Endodermal cell (in vitro differentiated cells): ENCODE data around the gene GAN. TPM values are rescaled to one million over a fixed set of nuclear protein-coding genes. Genes with fewer than 3 reads are reported as not detected.

Experiments used
- DNase-seq: peaks from one replicate; pipeline ENCODE4 v3.0.0-alpha.2; 2017
- H3K27ac ChIP-seq: 2 replicates; pipeline ENCODE4 v1.5.1; 2013; ENCODE audit warnings: mild to moderate bottlenecking, low read depth, low read length, moderate library complexity
- H3K27me3 ChIP-seq: 2 replicates; pipeline ENCODE4 v1.6.1; 2013; ENCODE audit warnings: mild to moderate bottlenecking, low read length, moderate library complexity; ENCODE audit not compliant: insufficient read depth, control insufficient read depth, poor library complexity, severe bottlenecking
- H3K36me3 ChIP-seq: 2 replicates; pipeline ENCODE4 v1.7.0; 2013; ENCODE audit warnings: mild to moderate bottlenecking, low read length, moderate library complexity; ENCODE audit not compliant: control insufficient read depth, insufficient read depth
- H3K4me1 ChIP-seq: one replicate; pipeline ENCODE4 v1.7.0; 2013; ENCODE audit warnings: low read length; ENCODE audit not compliant: control insufficient read depth, insufficient read depth
- H3K4me3 ChIP-seq: 2 replicates; pipeline ENCODE4 v1.5.1; 2013; ENCODE audit warnings: mild to moderate bottlenecking, low read length, moderate library complexity
- H3K9ac ChIP-seq: 2 replicates; pipeline ENCODE4 v1.6.1; 2013; ENCODE audit warnings: mild to moderate bottlenecking, low read length, moderate library complexity; ENCODE audit not compliant: poor library complexity, severe bottlenecking; ENCODE audit errors: extremely low read depth
- H3K9me3 ChIP-seq: 2 replicates; pipeline ENCODE4 v1.6.1; 2013; ENCODE audit warnings: mild to moderate bottlenecking, low read length, moderate library complexity; ENCODE audit not compliant: control insufficient read depth
- H3K27ac Mint-ChIP-seq: 2 replicates; pipeline ENCODE4 v1.8.0; 2020; ENCODE audit warnings: mixed read lengths
- H3K27me3 Mint-ChIP-seq: 2 replicates; pipeline ENCODE4 v1.8.0; 2021; ENCODE audit warnings: mild to moderate bottlenecking, mixed read lengths; ENCODE audit not compliant: insufficient read depth
- H3K36me3 Mint-ChIP-seq: 2 replicates; pipeline ENCODE4 v1.8.0; 2020; ENCODE audit warnings: low read depth, mixed read lengths
- H3K4me1 Mint-ChIP-seq: 2 replicates; pipeline ENCODE4 v1.8.0; 2020; ENCODE audit warnings: mixed read lengths
- H3K4me3 Mint-ChIP-seq: 2 replicates; pipeline ENCODE4 v1.8.0; 2020; ENCODE audit warnings: mild to moderate bottlenecking, moderate library complexity, mixed read lengths
- H3K9me3 Mint-ChIP-seq: 2 replicates; pipeline ENCODE4 v1.8.0; 2020; ENCODE audit warnings: mild to moderate bottlenecking, mixed read lengths
- CTCF ChIP-seq: fragments of 200-600 bp; sonication (generic); conservative IDR thresholded peaks from 2 replicates; pipeline ENCODE4 v1.5.0; 2021; ENCODE audit warnings: antibody characterized with exemption, mild to moderate bottlenecking
- WGBS, 2 experiments: methylation state at CpG; one replicate each; pipeline versions ENCODE4 v1.1.5 to v1.1.7; 2013; ENCODE audit warnings: missing lambda C conversion rate in 2 of 2, mixed read lengths in 1 of 2; ENCODE audit not compliant: insufficient coverage in 1 of 2, insufficient read length in 1 of 2; 5-methylcytosine and 5-hydroxymethylcytosine counted together
- total RNA-seq, 2 donors: library from RNA; stranded (reverse); fragmentation: NEBNext Ultra II Directional in 1 of 2; extraction: Animal tissue kit (Norgen Biotek cat#: 25700) in 1 of 2; gene quantifications; 2 replicates in 1 of 2; 3 replicates in 1 of 2; pipeline ENCODE4 v1.2.1, GENCODE V29; 2021

The GAN gene
- total RNA-seq, 2 donors from 2014 or later, result 23.4 to 28.9 TPM

GRCh38 chr16:81390840-81391239 lies 76.1 kb downstream of the GAN start:
- Histone ChIP-seq H3K36me3 (peaks cover 35% of the 10 kb centered on the region), H3K27ac (no peak overlapping the region), H3K27me3 (no peaks in the 10 kb centered on the region), H3K9me3 (no peaks in the 10 kb centered on the region), H3K9ac (no peak overlapping the region), H3K4me1 (no peaks in the 10 kb centered on the region), H3K4me3 (no peak overlapping the region)
- Mint-ChIP-seq H3K4me1 (no peaks in the 10 kb centered on the region), H3K9me3 (no peaks in the 10 kb centered on the region), H3K4me3 (no peak overlapping the region), H3K27me3 (no peaks in the 10 kb centered on the region), H3K36me3 (peaks cover 42% of the 10 kb centered on the region), H3K27ac (no peak overlapping the region)
- no peak for TF ChIP-seq CTCF
- DNase-seq, result no peak
- WGBS, 2 experiments, result 95 to 96% methylated on average over 8 to 10 of the region's 10 CpGs

GRCh38 chr16:81392011-81392410 lies 77.2 kb downstream of the GAN start:
- H3K4me3 Mint-ChIP-seq, result no peak overlapping the region
- 93% methylated on average over 6 of the region's 6 CpGs for WGBS, 2 experiments

GRCh38 chr16:81394416-81394815 lies 79.7 kb downstream of the GAN start:
- Histone ChIP-seq H3K36me3 (peaks cover 23% of the 10 kb centered on the region), H3K9ac (no peak overlapping the region), H3K4me1 (no peaks in the 10 kb centered on the region), H3K27me3 (no peaks in the 10 kb centered on the region), H3K27ac (no peak overlapping the region), H3K9me3 (no peaks in the 10 kb centered on the region), H3K4me3 (no peak overlapping the region)
- TF ChIP-seq CTCF, result no peak
- peaks cover 27% of the 10 kb centered on the region for H3K36me3 Mint-ChIP-seq
- 90 to 99% methylated on average over 7 of the region's 7 CpGs for WGBS, 2 experiments
- no peaks in the 10 kb centered on the region for H3K4me1 Mint-ChIP-seq
- peaks cover 15% of the 10 kb centered on the region for H3K27me3 Mint-ChIP-seq
- DNase-seq, result no peak
- no peak overlapping the region for H3K4me3 Mint-ChIP-seq
- H3K9me3 Mint-ChIP-seq, result no peaks in the 10 kb centered on the region
- no peak overlapping the region for H3K27ac Mint-ChIP-seq

More at GRCh38 chr16:81392011-81392410, 77.2 kb downstream of the GAN start:
- no peaks in the 10 kb centered on the region for H3K4me1 Mint-ChIP-seq
- no peaks in the 10 kb centered on the region for H3K27me3 ChIP-seq
- no peaks in the 10 kb centered on the region for H3K9me3 ChIP-seq
- no peak for DNase-seq
- H3K27ac Mint-ChIP-seq, result no peak overlapping the region
- peaks cover under 1% of the 10 kb centered on the region for H3K27me3 Mint-ChIP-seq
- no peaks in the 10 kb centered on the region for H3K4me1 ChIP-seq
- H3K36me3 Mint-ChIP-seq, result peaks cover 37% of the 10 kb centered on the region
- no peak for TF ChIP-seq CTCF
- no peak overlapping the region for H3K9ac ChIP-seq
- no peak overlapping the region for H3K4me3 ChIP-seq
- no peaks in the 10 kb centered on the region for H3K9me3 Mint-ChIP-seq
- peaks cover 30% of the 10 kb centered on the region for H3K36me3 ChIP-seq
- H3K27ac ChIP-seq, result no peak overlapping the region
